ENCODE data around the gene SLC49A3. TPM values are rescaled to one million over a fixed set of nuclear protein-coding genes. Genes with fewer than 3 reads are reported as not detected.

The SLC49A3 gene
- polyA plus RNA-seq, 1 donor from 2014 or later: not detected

DNA sequence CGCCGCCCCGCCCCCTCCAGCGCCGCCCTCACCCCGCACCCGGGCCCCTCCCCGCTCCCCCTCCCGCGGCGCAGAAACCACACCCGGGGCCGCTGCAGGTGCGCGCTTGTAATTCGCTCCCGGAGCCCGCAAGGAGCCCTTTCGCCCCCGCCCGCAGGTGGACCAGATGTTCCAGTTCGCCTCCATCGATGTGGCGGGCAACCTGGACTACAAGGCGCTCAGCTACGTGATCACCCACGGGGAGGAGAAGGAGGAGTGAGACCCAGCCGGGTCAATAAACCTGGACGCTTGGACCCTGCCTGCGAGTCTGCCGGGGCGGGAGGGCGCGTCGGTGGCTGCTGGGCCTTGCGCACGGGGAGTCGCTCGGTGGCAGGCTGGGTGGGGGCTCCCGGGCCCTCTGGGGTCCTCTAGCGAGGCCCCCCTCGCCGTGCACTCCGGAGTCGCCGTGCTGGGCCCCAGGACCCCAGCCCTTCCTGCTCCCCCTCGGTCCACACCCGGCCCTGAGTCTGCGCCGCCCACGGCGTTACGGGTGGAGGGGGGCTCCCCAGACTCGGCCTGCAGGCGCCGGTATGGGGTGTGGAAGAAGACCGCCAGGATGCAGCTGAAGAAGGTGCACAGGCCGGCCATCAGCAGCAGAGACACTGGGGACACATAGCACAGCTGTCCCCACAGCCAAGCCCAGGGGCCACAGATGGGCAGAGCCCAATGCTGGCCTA, 7.1 kb downstream of the SLC49A3 start:
- Histone ChIP-seq H4K20me1 (ENCODE audit: insufficient read depth) (no peaks in the 10 kb centered on the region), H3K4me3 (ENCODE audit: low read length) (no peak overlapping the region), H2AFZ (ENCODE audit: low read depth, low read length) (no peak overlapping the region), H3K36me3 (ENCODE audit: insufficient read depth, low read length) (no peaks in the 10 kb centered on the region), H3K27ac (ENCODE audit: low read length) (no peak overlapping the region), H3K4me2 (ENCODE audit: low read length) (no peak overlapping the region), H3K79me2 (replicated peaks; ENCODE audit: insufficient read depth, low read length) (no peaks in the 10 kb centered on the region), H3K9me3 (ENCODE audit: low read length) (no peaks in the 10 kb centered on the region), H3K9ac (ENCODE audit: low read length) (no peak overlapping the region), H3F3A (ENCODE audit: insufficient read depth, low read length, poor library complexity, severe bottlenecking) (no peaks in the 10 kb centered on the region), H3K9me2 (ENCODE audit: insufficient read depth, low read length) (no peaks in the 10 kb centered on the region), H3K27me3 (ENCODE audit: insufficient read depth, low read depth, low read length) (no peaks in the 10 kb centered on the region)
- no peak for TF ChIP-seq SMC3 (conservative IDR thresholded peaks at IDR 0.05; ENCODE audit: poor library complexity)
- no peak for TF ChIP-seq MXI1 (conservative IDR thresholded peaks at IDR 0.05; ENCODE audit: poor library complexity, severe bottlenecking)
- TF ChIP-seq, protein P1, sequence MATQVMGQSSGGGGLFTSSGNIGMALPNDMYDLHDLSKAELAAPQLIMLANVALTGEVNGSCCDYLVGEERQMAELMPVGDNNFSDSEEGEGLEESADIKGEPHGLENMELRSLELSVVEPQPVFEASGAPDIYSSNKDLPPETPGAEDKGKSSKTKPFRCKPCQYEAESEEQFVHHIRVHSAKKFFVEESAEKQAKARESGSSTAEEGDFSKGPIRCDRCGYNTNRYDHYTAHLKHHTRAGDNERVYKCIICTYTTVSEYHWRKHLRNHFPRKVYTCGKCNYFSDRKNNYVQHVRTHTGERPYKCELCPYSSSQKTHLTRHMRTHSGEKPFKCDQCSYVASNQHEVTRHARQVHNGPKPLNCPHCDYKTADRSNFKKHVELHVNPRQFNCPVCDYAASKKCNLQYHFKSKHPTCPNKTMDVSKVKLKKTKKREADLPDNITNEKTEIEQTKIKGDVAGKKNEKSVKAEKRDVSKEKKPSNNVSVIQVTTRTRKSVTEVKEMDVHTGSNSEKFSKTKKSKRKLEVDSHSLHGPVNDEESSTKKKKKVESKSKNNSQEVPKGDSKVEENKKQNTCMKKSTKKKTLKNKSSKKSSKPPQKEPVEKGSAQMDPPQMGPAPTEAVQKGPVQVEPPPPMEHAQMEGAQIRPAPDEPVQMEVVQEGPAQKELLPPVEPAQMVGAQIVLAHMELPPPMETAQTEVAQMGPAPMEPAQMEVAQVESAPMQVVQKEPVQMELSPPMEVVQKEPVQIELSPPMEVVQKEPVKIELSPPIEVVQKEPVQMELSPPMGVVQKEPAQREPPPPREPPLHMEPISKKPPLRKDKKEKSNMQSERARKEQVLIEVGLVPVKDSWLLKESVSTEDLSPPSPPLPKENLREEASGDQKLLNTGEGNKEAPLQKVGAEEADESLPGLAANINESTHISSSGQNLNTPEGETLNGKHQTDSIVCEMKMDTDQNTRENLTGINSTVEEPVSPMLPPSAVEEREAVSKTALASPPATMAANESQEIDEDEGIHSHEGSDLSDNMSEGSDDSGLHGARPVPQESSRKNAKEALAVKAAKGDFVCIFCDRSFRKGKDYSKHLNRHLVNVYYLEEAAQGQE (IDR thresholded peaks at IDR 0.05; ENCODE audit: borderline replicate concordance): no peak
- TF ChIP-seq POLR2AphosphoS5 (IDR thresholded peaks at IDR 0.05): no peak

DNA sequence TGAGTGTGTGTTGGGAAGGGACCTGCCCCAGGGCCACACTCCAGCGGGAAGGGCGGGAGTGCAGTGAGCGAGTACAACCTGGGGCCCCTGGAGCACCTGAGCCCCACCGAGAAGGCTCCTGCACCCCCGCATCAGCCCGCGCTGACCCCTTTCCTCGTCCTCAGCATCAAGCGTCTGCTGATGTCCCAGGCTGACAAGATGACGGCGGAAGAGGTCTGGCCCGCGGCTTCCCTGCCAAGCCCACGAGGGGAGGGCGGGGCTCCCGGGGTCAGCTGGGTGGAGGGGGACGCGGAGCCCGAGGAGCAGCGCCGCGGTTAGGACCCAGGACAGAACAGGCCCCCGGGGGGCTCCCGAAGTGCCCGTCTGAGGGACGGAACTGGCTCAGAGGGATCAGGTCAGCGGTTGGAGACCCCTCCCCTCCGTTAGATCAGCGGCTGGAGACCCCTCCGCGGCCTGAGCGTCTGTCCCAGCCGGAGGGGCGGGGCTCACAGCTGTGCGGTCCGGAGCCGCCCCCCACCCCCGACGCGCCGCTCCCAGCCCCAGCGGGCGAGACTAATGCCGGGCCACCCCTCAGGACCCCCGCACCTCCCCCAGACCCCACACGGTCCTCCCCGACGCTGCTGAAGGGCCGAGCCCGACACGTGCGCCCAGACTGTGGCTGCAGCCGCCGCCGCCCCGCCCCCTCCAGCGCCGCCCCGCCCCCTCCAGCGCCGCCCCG, 7.9 kb downstream of the SLC49A3 start:
- H3K27me3 ChIP-seq (ENCODE audit: insufficient read depth, low read depth, low read length): no peaks in the 10 kb centered on the region
- H3K9me2 ChIP-seq (ENCODE audit: insufficient read depth, low read length): no peaks in the 10 kb centered on the region
- H3K79me2 ChIP-seq (replicated peaks; ENCODE audit: insufficient read depth, low read length): no peaks in the 10 kb centered on the region
- no peaks in the 10 kb centered on the region for H3F3A ChIP-seq (ENCODE audit: insufficient read depth, low read length, poor library complexity, severe bottlenecking)
- no peaks in the 10 kb centered on the region for H4K20me1 ChIP-seq (ENCODE audit: insufficient read depth)
- no peaks in the 10 kb centered on the region for H3K9me3 ChIP-seq (ENCODE audit: low read length)
- H3K27ac ChIP-seq (ENCODE audit: low read length): no peak overlapping the region
- no peak overlapping the region for H3K9ac ChIP-seq (ENCODE audit: low read length)
- H3K4me3 ChIP-seq (ENCODE audit: low read length): peak overlapping the region; percentile 47
- no peak for TF ChIP-seq SMC3 (conservative IDR thresholded peaks at IDR 0.05; ENCODE audit: poor library complexity)
- no peak for TF ChIP-seq EZH2 (IDR thresholded peaks at IDR 0.05; ENCODE audit: borderline replicate concordance, insufficient read depth, low read length, poor library complexity, severe bottlenecking)
- no peak for TF ChIP-seq POLR2AphosphoS5 (IDR thresholded peaks at IDR 0.05)
- TF ChIP-seq MXI1 (conservative IDR thresholded peaks at IDR 0.05; ENCODE audit: poor library complexity, severe bottlenecking): no peak
- TF ChIP-seq EP300 (conservative IDR thresholded peaks at IDR 0.05; ENCODE audit: poor library complexity, severe bottlenecking): no peak
- TF ChIP-seq, protein P2, sequence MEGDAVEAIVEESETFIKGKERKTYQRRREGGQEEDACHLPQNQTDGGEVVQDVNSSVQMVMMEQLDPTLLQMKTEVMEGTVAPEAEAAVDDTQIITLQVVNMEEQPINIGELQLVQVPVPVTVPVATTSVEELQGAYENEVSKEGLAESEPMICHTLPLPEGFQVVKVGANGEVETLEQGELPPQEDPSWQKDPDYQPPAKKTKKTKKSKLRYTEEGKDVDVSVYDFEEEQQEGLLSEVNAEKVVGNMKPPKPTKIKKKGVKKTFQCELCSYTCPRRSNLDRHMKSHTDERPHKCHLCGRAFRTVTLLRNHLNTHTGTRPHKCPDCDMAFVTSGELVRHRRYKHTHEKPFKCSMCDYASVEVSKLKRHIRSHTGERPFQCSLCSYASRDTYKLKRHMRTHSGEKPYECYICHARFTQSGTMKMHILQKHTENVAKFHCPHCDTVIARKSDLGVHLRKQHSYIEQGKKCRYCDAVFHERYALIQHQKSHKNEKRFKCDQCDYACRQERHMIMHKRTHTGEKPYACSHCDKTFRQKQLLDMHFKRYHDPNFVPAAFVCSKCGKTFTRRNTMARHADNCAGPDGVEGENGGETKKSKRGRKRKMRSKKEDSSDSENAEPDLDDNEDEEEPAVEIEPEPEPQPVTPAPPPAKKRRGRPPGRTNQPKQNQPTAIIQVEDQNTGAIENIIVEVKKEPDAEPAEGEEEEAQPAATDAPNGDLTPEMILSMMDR (IDR thresholded peaks at IDR 0.05; ENCODE audit: poor library complexity, severe bottlenecking): no peak
- TF ChIP-seq TAF1 (IDR thresholded peaks at IDR 0.05; ENCODE audit: low read depth): no peak
- TF ChIP-seq, protein P1 (IDR thresholded peaks at IDR 0.05; ENCODE audit: borderline replicate concordance): no peak
- no peak for TF ChIP-seq RAD21 (conservative IDR thresholded peaks at IDR 0.05)
- H2AFZ ChIP-seq (ENCODE audit: low read depth, low read length): no peak overlapping the region
- H3K36me3 ChIP-seq (ENCODE audit: insufficient read depth, low read length): no peaks in the 10 kb centered on the region
- H3K4me2 ChIP-seq (ENCODE audit: low read length): no peak overlapping the region

All from neural cell (in vitro differentiated cells).